HCT116 (cell line): Measurements from ENCODE around the gene HNRNPUL2. TPM values are rescaled to one million over a fixed set of nuclear protein-coding genes. Genes with fewer than 3 reads are reported as not detected.
"Not testable (repeated sequence)": the region's sequence is repeated elsewhere in the genome, so short reads cannot be mapped to it uniquely, and the experiment has no call there.

ENCODE experiments used
- ATAC-seq: fragments of 200-7000 bp; cut with Tn5 transposase; 2 replicates; pipeline ENCODE4 v1.9.1; 2020; ENCODE audit warnings: mild to moderate bottlenecking, moderate library complexity
- BruUV-seq: library from RNA; stranded (reverse); fragments of 400-500 nt; replicated peaks from 2 replicates; lab custom pipeline; 2021; lab: Mats Ljungman, UMichigan
- CTCF ChIA-PET: fragments of 300-600 bp; sonication (Branson Sonifier 250); formaldehyde crosslinking; loops from one replicate; lab custom pipeline; 2021; ENCODE audit warnings: antibody characterized with exemption; lab: Charles Lee
- POLR2A ChIA-PET: fragments of 300-600, 350-600 bp; sonication (Branson Sonifier 250); formaldehyde crosslinking; loops from one replicate; lab custom pipeline; 2021; ENCODE audit warnings: antibody characterized with exemption; lab: Charles Lee
- RAD21 ChIA-PET, 2 experiments: fragments of 300-600 bp; sonication (Branson Sonifier 250); formaldehyde crosslinking; loops; one replicate each; lab custom pipeline; 2023; ENCODE audit warnings: low total read pairs in 2 of 2; ENCODE audit not compliant: uncharacterized antibody in 2 of 2, unreplicated experiment in 2 of 2, low non-redundant PET in 1 of 2; lab: Charles Lee
- DNase-seq: peaks from one replicate; pipeline ENCODE4 v3.0.0-alpha.2; 2010; ENCODE audit warnings: low read depth, low spot score
- H2AFZ ChIP-seq: fragments of 200-600 bp; shearing (Covaris generic), sonication (generic); 2 replicates; pipeline ENCODE4 v1.6.1; 2017; ENCODE audit warnings: low read depth, mixed run types, mixed read lengths, antibody characterized with exemption, low read length; ENCODE audit not compliant: poor library complexity, severe bottlenecking
- H3K27ac ChIP-seq: 2 replicates; pipeline ENCODE4 v1.5.1; 2012; ENCODE audit warnings: low read depth, low read length
- H3K27me3 ChIP-seq: fragments of 200-600 bp; sonication (generic); 2 replicates; pipeline ENCODE4 v1.6.1; 2016; ENCODE audit warnings: mixed run types, low read length, mixed read lengths; ENCODE audit not compliant: insufficient read depth
- H3K36me3 ChIP-seq, 2 experiments: fragments of 200-500 bp in 1 of 2; fragments of 200-600 bp in 1 of 2; sonication (Bioruptor generic) in 1 of 2; sonication (generic) in 1 of 2; 2 replicates each; pipeline versions ENCODE4 v1.5.1 to v1.6.1; 2014 to 2016; ENCODE audit warnings: low read length in 2 of 2, inconsistent platforms in 1 of 2, mixed read lengths in 1 of 2, mixed run types in 1 of 2; ENCODE audit not compliant: insufficient read depth in 2 of 2, control insufficient read depth in 1 of 2
- H3K4me1 ChIP-seq, 2 experiments: fragments of 200-600 bp in 1 of 2; sonication (generic) in 1 of 2; 2 replicates each; pipeline versions ENCODE4 v1.5.1 to v1.6.1; 2012 to 2017; ENCODE audit warnings: low read length in 2 of 2, inconsistent platforms in 1 of 2, mild to moderate bottlenecking in 1 of 2, mixed read lengths in 1 of 2, mixed run types in 1 of 2, moderate library complexity in 1 of 2; ENCODE audit not compliant: insufficient read depth in 2 of 2, control insufficient read depth in 1 of 2
- H3K4me2 ChIP-seq: fragments of 200-600 bp; sonication (generic); 2 replicates; pipeline ENCODE4 v1.6.1; 2017; ENCODE audit warnings: mixed run types, low read length, mixed read lengths
- H3K4me3 ChIP-seq, 2 experiments: fragments of 200-600 bp in 1 of 2; sonication (generic) in 1 of 2; replicated peaks in 1 of 2; 2 replicates each; pipeline ENCODE4 v1.5.1; 2011 to 2016; ENCODE audit warnings: low read length in 2 of 2, control low read depth in 1 of 2, low read depth in 1 of 2, mild to moderate bottlenecking in 1 of 2, mixed read lengths in 1 of 2, mixed run types in 1 of 2
- H3K79me2 ChIP-seq: fragments of 200-600 bp; sonication (generic); 2 replicates; pipeline ENCODE4 v1.6.1; 2017; ENCODE audit warnings: mild to moderate bottlenecking, mixed run types, low read length, moderate library complexity, mixed read lengths; ENCODE audit not compliant: insufficient read depth
- H3K9ac ChIP-seq: fragments of 200-600 bp; sonication (generic); 2 replicates; pipeline ENCODE4 v1.6.1; 2016; ENCODE audit warnings: low read length, mixed read lengths
- H3K9me2 ChIP-seq: fragments of 200-600 bp; sonication (generic), shearing (Covaris generic); 2 replicates; pipeline ENCODE4 v1.6.1; 2017; ENCODE audit warnings: mixed run types, mild to moderate bottlenecking, moderate library complexity; ENCODE audit not compliant: insufficient read depth
- H3K9me3 ChIP-seq, 2 experiments: fragments of 200-500 bp in 1 of 2; fragments of 200-600 bp in 1 of 2; sonication (Bioruptor generic) in 1 of 2; sonication (generic) in 1 of 2; 2 replicates each; pipeline ENCODE4 v1.6.1; 2014 to 2017; ENCODE audit warnings: low read length in 2 of 2, mixed read lengths in 2 of 2, inconsistent platforms in 1 of 2, low read depth in 1 of 2, mild to moderate bottlenecking in 1 of 2, mixed run types in 1 of 2, moderate library complexity in 1 of 2; ENCODE audit not compliant: control insufficient read depth in 1 of 2, insufficient read depth in 1 of 2
- H4K20me1 ChIP-seq: fragments of 200-600 bp; sonication (generic), shearing (Covaris generic); 2 replicates; pipeline ENCODE4 v1.6.1; 2017; ENCODE audit warnings: mixed run types, mild to moderate bottlenecking, moderate library complexity; ENCODE audit not compliant: insufficient read depth
- ELF1 ChIP-seq: IDR thresholded peaks from 2 replicates; pipeline ENCODE4 v1.6.1; 2012; ENCODE audit warnings: low read depth, borderline replicate concordance
- EZH2 ChIP-seq: fragments of 200-600 bp; sonication (generic); IDR thresholded peaks from 2 replicates; pipeline ENCODE4 v1.6.1; 2017; ENCODE audit warnings: antibody characterized with exemption, mixed run types
- EZH2phosphoT487 ChIP-seq: fragments of 200-600 bp; IDR thresholded peaks from 2 replicates; pipeline ENCODE4 v1.6.1; 2018; ENCODE audit warnings: antibody characterized with exemption, borderline replicate concordance
- POLR2A ChIP-seq: IDR thresholded peaks from 2 replicates; pipeline ENCODE4 v1.7.0; 2011; ENCODE audit warnings: borderline replicate concordance; ENCODE audit not compliant: insufficient read depth, insufficient read length; ENCODE audit errors: extremely low read depth
- RAD21 ChIP-seq: IDR thresholded peaks from 2 replicates; pipeline ENCODE4 v1.6.1; 2012; ENCODE audit warnings: low read depth, mild to moderate bottlenecking
- SRF ChIP-seq: IDR thresholded peaks from 2 replicates; pipeline ENCODE4 v1.6.1; 2012; ENCODE audit warnings: low read depth
- ZFX ChIP-seq: fragments of 450-650 bp; IDR thresholded peaks from 2 replicates; pipeline ENCODE4 v1.6.1; 2017
- intact Hi-C: fragments of 100-400 bp; cut with micrococcal nuclease; formaldehyde crosslinking; loops from 2 replicates; pipeline ENCODE4 v1.10.0; 2022
- total RNA-seq: library from RNA; stranded (reverse); gene quantifications from one replicate; pipeline ENCODE4 v1.2.1, GENCODE V29; 2021; ENCODE audit not compliant: unreplicated experiment
- TF ChIP-seq, protein P1 (sequence below), 3 experiments: fragments of 200-600 bp in 1 of 3; sonication (generic) in 1 of 3; IDR thresholded peaks in 2 of 3; conservative IDR thresholded peaks in 1 of 3; 2 replicates each; pipeline ENCODE4 v1.5.1; 2012 to 2017; ENCODE audit warnings: low read depth in 2 of 3, low read length in 2 of 3, antibody characterized with exemption in 1 of 3, borderline replicate concordance in 1 of 3, control low read depth in 1 of 3, mild to moderate bottlenecking in 1 of 3, mixed read lengths in 1 of 3, mixed run types in 1 of 3, moderate library complexity in 1 of 3; ENCODE audit not compliant: insufficient read depth in 1 of 3

The HNRNPUL2 gene
- total RNA-seq, 1 experiment from 2014 or later = 45.8 TPM

GRCh38 chr11:62752177-62752785 is 25.0 kb upstream of the HNRNPUL2 start:
- no peaks in the 10 kb centered on the region for H3K36me3 ChIP-seq
- no peak overlapping the region for H3K27ac ChIP-seq
- no peak overlapping the region for H3K4me3 ChIP-seq
- H3K9me2 ChIP-seq = no peaks in the 10 kb centered on the region
- ChIA-PET POLR2A (no interaction called here), CTCF (no interaction called here), RAD21 (no interaction called here)
- ATAC-seq (no peak), DNase-seq (no peak)
- H3K4me1 ChIP-seq = peaks cover 4 to 18% of the 10 kb centered on the region in 2 experiments; a peak in 3 of 4 replicates
- no peaks in the 10 kb centered on the region for H3K27me3 ChIP-seq
- BruUV-seq = no TSS peak
- no peak overlapping the region for H3K9ac ChIP-seq
- H3K4me2 ChIP-seq = no peak overlapping the region
- H3K9me3 ChIP-seq = no peaks in the 10 kb centered on the region
- intact Hi-C loops = no loop called here
- no peaks in the 10 kb centered on the region for H4K20me1 ChIP-seq
- H2AFZ ChIP-seq = no peak overlapping the region
- no peak for TF ChIP-seq EZH2phosphoT487
- no peak for TF ChIP-seq POLR2A
- TF ChIP-seq ZFX = no peak
- TF ChIP-seq, protein P1, sequence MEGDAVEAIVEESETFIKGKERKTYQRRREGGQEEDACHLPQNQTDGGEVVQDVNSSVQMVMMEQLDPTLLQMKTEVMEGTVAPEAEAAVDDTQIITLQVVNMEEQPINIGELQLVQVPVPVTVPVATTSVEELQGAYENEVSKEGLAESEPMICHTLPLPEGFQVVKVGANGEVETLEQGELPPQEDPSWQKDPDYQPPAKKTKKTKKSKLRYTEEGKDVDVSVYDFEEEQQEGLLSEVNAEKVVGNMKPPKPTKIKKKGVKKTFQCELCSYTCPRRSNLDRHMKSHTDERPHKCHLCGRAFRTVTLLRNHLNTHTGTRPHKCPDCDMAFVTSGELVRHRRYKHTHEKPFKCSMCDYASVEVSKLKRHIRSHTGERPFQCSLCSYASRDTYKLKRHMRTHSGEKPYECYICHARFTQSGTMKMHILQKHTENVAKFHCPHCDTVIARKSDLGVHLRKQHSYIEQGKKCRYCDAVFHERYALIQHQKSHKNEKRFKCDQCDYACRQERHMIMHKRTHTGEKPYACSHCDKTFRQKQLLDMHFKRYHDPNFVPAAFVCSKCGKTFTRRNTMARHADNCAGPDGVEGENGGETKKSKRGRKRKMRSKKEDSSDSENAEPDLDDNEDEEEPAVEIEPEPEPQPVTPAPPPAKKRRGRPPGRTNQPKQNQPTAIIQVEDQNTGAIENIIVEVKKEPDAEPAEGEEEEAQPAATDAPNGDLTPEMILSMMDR (IDR thresholded peaks at IDR 0.05 in 2 of 3, conservative IDR thresholded peaks at IDR 0.05 in 1 of 3; ENCODE audit: borderline replicate concordance in 1 of 3, insufficient read depth in 1 of 3, low read depth in 2 of 3, low read length in 2 of 3) = no peak
- TF ChIP-seq RAD21 = no peak
- TF ChIP-seq EZH2 = no peak
- no peak for TF ChIP-seq ELF1
- TF ChIP-seq SRF = no peak
- no peaks in the 10 kb centered on the region; the same call in 1 of the 2 replicates for H3K79me2 ChIP-seq

GRCh38 chr11:62749931-62750330 is 22.7 kb upstream of the HNRNPUL2 start:
- H3K4me3 ChIP-seq, H3K27ac ChIP-seq, BruUV-seq, H2AFZ ChIP-seq, intact Hi-C loops, H3K27me3 ChIP-seq, H3K79me2 ChIP-seq, H3K9ac ChIP-seq, H3K4me2 ChIP-seq, H4K20me1 ChIP-seq, CTCF ChIA-PET, H3K9me3 ChIP-seq, DNase-seq, H3K9me2 ChIP-seq, H3K36me3 ChIP-seq, RAD21 ChIA-PET, ATAC-seq: not testable (repeated sequence)
- H3K4me1 ChIP-seq = peaks cover 4 to 15% of the 10 kb centered on the region in 2 experiments; a peak in 3 of 4 replicates
- POLR2A ChIA-PET = interaction anchor here (1.6 kb wide), 1 partner anchor 22 kb away, joined by 4 read pairs; the partner anchor contains the start of genes HNRNPUL2 and TTC9C
